HepG2 (cell line): ENCODE data around the gene FYB2. TPM values are rescaled to one million over a fixed set of nuclear protein-coding genes. Genes with fewer than 3 reads are reported as not detected.

ENCODE experiments used
- ATAC-seq: fragments of 200-7000 bp; cut with Tn5 transposase; 3 replicates; pipeline ENCODE4 v1.9.1; 2020; ENCODE audit warnings: mild to moderate bottlenecking, moderate library complexity
- BruUV-seq: library from RNA; stranded (reverse); fragments of 400-500 nt; replicated peaks from 2 replicates; lab custom pipeline; 2021; lab: Mats Ljungman, UMichigan
- CTCF ChIA-PET: fragments of 300-600 bp; formaldehyde crosslinking; extraction: SDS; loops from one replicate; lab custom pipeline; 2021; ENCODE audit warnings: low total read pairs, inconsistent platforms, low intra/inter-chr PET ratio; lab: Yijun Ruan, JAX
- POLR2A ChIA-PET: fragments of 350-600 bp; sonication (Branson Sonifier 250); formaldehyde crosslinking; loops from one replicate; lab custom pipeline; 2020; ENCODE audit warnings: antibody characterized with exemption, inconsistent platforms; lab: Yijun Ruan, JAX
- DNase-seq: peaks from one replicate; pipeline ENCODE4 v3.0.0-alpha.2; 2015; ENCODE audit warnings: low spot score
- FAIRE-seq: peaks from 3 replicates; lab custom pipeline; 2011; peaks lifted over from hg19 to GRCh38; lab: Jason Lieb, UNC
- H2AFZ ChIP-seq: one replicate; pipeline ENCODE4 v1.6.1; 2011; ENCODE audit warnings: low read length, inconsistent platforms
- H3K27ac ChIP-seq: fragments of 300-600 bp; 3 replicates; pipeline ENCODE4 v1.8.0; 2011; ENCODE audit warnings: mixed run types, mild to moderate bottlenecking, mixed read lengths, low read length, inconsistent platforms; ENCODE audit not compliant: insufficient read depth; ENCODE audit errors: extremely low read length
- H3K27me3 ChIP-seq, 2 experiments: fragments of 200-600 bp in 1 of 2; 2 replicates in 1 of 2; 3 replicates in 1 of 2; pipeline versions ENCODE4 v1.6.0 to v1.8.0; 2011; ENCODE audit warnings: low read length in 2 of 2, mild to moderate bottlenecking in 2 of 2, moderate library complexity in 2 of 2, inconsistent platforms in 1 of 2; ENCODE audit not compliant: insufficient read depth in 2 of 2, control insufficient read depth in 1 of 2
- H3K36me3 ChIP-seq, 2 experiments: fragments of 200-600 bp in 1 of 2; replicated peaks in 1 of 2; 2 replicates in 1 of 2; 3 replicates in 1 of 2; pipeline versions ENCODE4 v1.5.1 to v1.8.0; 2011; ENCODE audit warnings: low read length in 2 of 2, inconsistent platforms in 1 of 2; ENCODE audit not compliant: insufficient read depth in 2 of 2, control insufficient read depth in 1 of 2
- H3K4me1 ChIP-seq: 2 replicates; pipeline ENCODE4 v1.5.1; 2012; ENCODE audit warnings: low read length, inconsistent platforms; ENCODE audit not compliant: insufficient read depth
- H3K4me2 ChIP-seq: 2 replicates; pipeline ENCODE4 v1.6.0; 2011; ENCODE audit warnings: low read depth, low read length, inconsistent platforms
- H3K4me3 ChIP-seq, 3 experiments: fragments of 200-600 bp in 1 of 3; sonication (generic), shearing (Covaris generic) in 1 of 3; replicated peaks in 1 of 3; 2 replicates each; pipeline ENCODE4 v1.5.1; 2011 to 2016; ENCODE audit warnings: low read length in 3 of 3, inconsistent platforms in 2 of 3, low read depth in 2 of 3, mild to moderate bottlenecking in 2 of 3, control low read depth in 1 of 3, mixed read lengths in 1 of 3; ENCODE audit not compliant: insufficient read depth in 1 of 3
- H3K79me2 ChIP-seq: one replicate; pipeline ENCODE4 v1.6.1; 2011; ENCODE audit warnings: low read length, inconsistent platforms; ENCODE audit not compliant: insufficient read depth
- H3K9ac ChIP-seq: 2 replicates; pipeline ENCODE4 v1.6.0; 2011; ENCODE audit warnings: mild to moderate bottlenecking, low read depth, low read length, inconsistent platforms; ENCODE audit not compliant: insufficient read depth
- H3K9me3 ChIP-seq: 2 replicates; pipeline ENCODE4 v1.5.1; 2012; ENCODE audit warnings: mild to moderate bottlenecking, low read length
- H4K20me1 ChIP-seq: 2 replicates; pipeline ENCODE4 v1.6.0; 2011; ENCODE audit warnings: inconsistent platforms, mild to moderate bottlenecking, low read length, moderate library complexity; ENCODE audit not compliant: insufficient read depth
- CENPX ChIP-seq: sonication (generic); formaldehyde crosslinking; IDR thresholded peaks from 2 replicates; pipeline ENCODE4 v1.9.0; 2021; ENCODE audit warnings: mild to moderate bottlenecking, missing genetic modification reagents, moderate library complexity
- HBP1 ChIP-seq: IDR thresholded peaks from 2 replicates; pipeline ENCODE4 v1.6.1; 2016; ENCODE audit warnings: low read depth, control low read depth
- MAFK ChIP-seq, 2 experiments: IDR thresholded peaks in 1 of 2; conservative IDR thresholded peaks in 1 of 2; 2 replicates each; pipeline ENCODE4 v1.6.1; 2011; ENCODE audit warnings: improper control_type of control experiment in 2 of 2, low read length in 2 of 2
- NFE2L2 ChIP-seq: fragments of 150-350 bp; IDR thresholded peaks from 2 replicates; pipeline ENCODE4 v1.6.1; 2014; ENCODE audit warnings: low read length
- NR2F1 ChIP-seq, 2 experiments: fragments of 450-650 bp in 1 of 2; formaldehyde crosslinking in 1 of 2; IDR thresholded peaks; 2 replicates each; pipeline versions ENCODE4 v1.5.0 to v1.6.1; 2016 to 2020; ENCODE audit warnings: mild to moderate bottlenecking in 1 of 2, missing compliant biosample characterization in 1 of 2, missing genetic modification reagents in 1 of 2, moderate library complexity in 1 of 2
- ZBTB14 ChIP-seq: sonication (generic); formaldehyde crosslinking; IDR thresholded peaks from 2 replicates; pipeline ENCODE4 v1.4.0; 2020; ENCODE audit warnings: missing genetic modification reagents
- WGBS: methylation state at CpG from one replicate; pipeline ENCODE4 v1.1.6; 2017; ENCODE audit warnings: low lambda C conversion rate; 5-methylcytosine and 5-hydroxymethylcytosine counted together
- in situ Hi-C: cut with HindIII; loops from 2 replicates; pipeline ENCODE4 v1.10.0; 2017; ENCODE audit warnings: low pct_unique_long_range_greater_than_20kb; ENCODE audit not compliant: extremely low pct_ligation_motif_present
- intact Hi-C: fragments of 100-400 bp; cut with micrococcal nuclease; formaldehyde crosslinking; loops from one replicate; pipeline ENCODE4 v1.10.0; 2022; ENCODE audit not compliant: unreplicated experiment
- polyA plus RNA-seq, 8 experiments: library from polyadenylated mRNA; depleted of rRNA in 3 of 8; stranded (reverse) in 7 of 8; unstranded in 1 of 8; fragments of >200 nt; fragmentation: Illumina TruSeq in 4 of 8; extraction: Trizol in 4 of 8; gene quantifications; 2 replicates each; pipeline versions ENCODE4 v1.2.1 to v1.2.3, GENCODE V29; 2011 to 2016; ENCODE audit warnings: low read depth in 4 of 8, missing spikeins in 1 of 8, mixed read lengths in 1 of 8; ENCODE audit not compliant: insufficient read depth in 1 of 8
- total RNA-seq, 5 experiments: library from RNA; depleted of rRNA; stranded (reverse); fragments of >200 nt; fragmentation: Illumina TruSeq; extraction: Trizol; gene quantifications; 2 replicates each; pipeline ENCODE4 v1.2.3, GENCODE V29; 2016; ENCODE audit warnings: low read depth in 1 of 5

Gene FYB2
- total and polyA plus RNA-seq, 2 of the 13 experiments (the other 11 are each of a cell fraction or from before 2014, with no cell fraction given): 1.2 to 2.7 TPM

- Histone ChIP-seq H3K4me2 (no peak overlapping the region), H2AFZ (no peak overlapping the region), H3K27me3 (no peaks in the 10 kb centered on the region), H4K20me1 (no peaks in the 10 kb centered on the region; the same call in 1 of the 2 replicates), H3K4me1 (peaks cover 52% of the 10 kb centered on the region), H3K9me3 (no peaks in the 10 kb centered on the region), H3K36me3 (peaks cover 0 to 2% of the 10 kb centered on the region in 2 experiments; a peak in 1 of 5 replicates)
- no peak for FAIRE-seq
- no peak for DNase-seq
- no peak for ATAC-seq
- intact Hi-C loops: loop anchor here (5.0 kb wide), 1 partner anchor 39 kb away; the partner anchor contains the start of gene PRKAA2
- CTCF ChIA-PET: no interaction called here
- TF ChIP-seq ZBTB14 (no peak), MAFK (conservative IDR thresholded peaks at IDR 0.05 in 1 of 2, IDR thresholded peaks at IDR 0.05 in 1 of 2; ENCODE audit: low read length in 2 of 2) (peak; percentile 18 to 29; a peak in 2 of 4 replicates), NFE2L2 (peak; percentile 71)
- TF ChIP-seq, all 625 proteins: peak for 2
- in situ Hi-C loops: loop anchor here (5.0 kb wide), 1 partner anchor 39 kb away; the partner anchor contains the start of gene PRKAA2
- 95% methylated on average over 2 of the region's 2 CpGs for WGBS
- POLR2A ChIA-PET: no interaction called here
- peaks cover 39% of the 10 kb centered on the region for H3K79me2 ChIP-seq
- no peak overlapping the region for H3K27ac ChIP-seq
- H3K4me3 ChIP-seq: no peak overlapping the region
- BruUV-seq: no TSS peak
- H3K9ac ChIP-seq: no peak overlapping the region
Observed at GRCh38 chr1:56686169-56686568, 133.0 kb downstream of the FYB2 start.

DNA sequence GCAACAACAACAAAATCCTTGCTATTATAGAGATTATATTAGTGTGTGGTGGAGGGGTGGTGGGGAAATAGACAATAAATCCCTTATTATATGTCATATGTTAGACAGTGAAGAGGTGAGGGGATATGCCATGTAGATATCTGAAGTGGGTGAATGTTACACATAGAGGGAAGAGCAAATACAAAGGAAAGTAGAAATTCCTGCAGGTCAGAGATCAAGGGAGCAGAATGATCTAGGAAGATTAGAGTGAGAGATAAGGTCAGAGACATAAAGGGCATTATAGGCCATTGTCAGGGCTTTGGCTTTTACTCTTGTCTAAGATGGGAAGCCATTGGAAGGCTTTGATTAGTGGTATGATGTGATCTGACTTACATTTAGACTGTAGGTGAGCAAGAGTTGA lies 135.6 kb downstream of the FYB2 start:
- Histone ChIP-seq H3K4me3 (no peak overlapping the region), H3K36me3 (peaks cover 3 to 6% of the 10 kb centered on the region in 2 experiments; a peak in 2 of 5 replicates), H3K9me3 (no peaks in the 10 kb centered on the region), H3K9ac (no peak overlapping the region), H3K27ac (no peak overlapping the region), H4K20me1 (no peaks in the 10 kb centered on the region), H3K4me2 (no peak overlapping the region), H2AFZ (no peak overlapping the region), H3K4me1 (peaks cover 43% of the 10 kb centered on the region), H3K79me2 (peaks cover 28% of the 10 kb centered on the region), H3K27me3 (no peaks in the 10 kb centered on the region)
- DNase-seq: peak; percentile 52
- in situ Hi-C loops (no loop called here), intact Hi-C loops (no loop called here)
- ChIA-PET CTCF (no interaction called here), POLR2A (no interaction called here)
- TF ChIP-seq CENPX (no peak), HBP1 (CRISPR knock-in tag) (no peak), NR2F1 (CRISPR knock-in tag; IDR thresholded peaks at IDR 0.05) (peak in 1 of 2 experiments; percentile 71; a peak in 2 of 4 replicates)
- no peak for ATAC-seq
- BruUV-seq: no TSS peak
- no peak for FAIRE-seq
